Heart left ventricle (tissue), 16 donors: Measurements from ENCODE around the gene NSG2. TPM values are rescaled to one million over a fixed set of nuclear protein-coding genes. Genes with fewer than 3 reads are reported as not detected.

Source experiments
- ATAC-seq, 4 donors: fragments of 200-7000 bp; cut with Tn5 transposase; one replicate each; pipeline ENCODE4 v1.9.1; 2020 to 2022; ENCODE audit warnings: moderate library complexity in 4 of 4, mild to moderate bottlenecking in 3 of 4, moderate number of reproducible peaks in 1 of 4
- DNase-seq, 5 donors: peaks; one replicate each; pipeline ENCODE4 v3.0.0-alpha.2; 2020
- H3K27ac ChIP-seq, 12 donors: fragments of 200-600 bp; sonication (generic) in 4 of 12; one replicate each; pipeline versions ENCODE4 v1.5.0 to v1.8.0; 2016 to 2022; ENCODE audit warnings: mild to moderate bottlenecking in 2 of 12
- H3K27me3 ChIP-seq, 9 donors: fragments of 200-600 bp; sonication (generic) in 2 of 9; one replicate each; pipeline versions ENCODE4 v1.5.1 to v1.8.0; 2016 to 2022; ENCODE audit warnings: mild to moderate bottlenecking in 3 of 9
- H3K36me3 ChIP-seq, 9 donors: fragments of 200-600 bp; sonication (generic) in 2 of 9; one replicate each; pipeline versions ENCODE4 v1.5.0 to v1.8.0; 2018 to 2022; ENCODE audit warnings: mild to moderate bottlenecking in 2 of 9
- H3K4me1 ChIP-seq, 12 donors: fragments of 200-600 bp; sonication (generic) in 4 of 12; one replicate each; pipeline versions ENCODE4 v1.5.0 to v1.8.0; 2016 to 2022; ENCODE audit warnings: mild to moderate bottlenecking in 3 of 12
- H3K4me3 ChIP-seq, 12 donors: fragments of 200-600 bp; sonication (generic) in 4 of 12; one replicate each; pipeline versions ENCODE4 v1.5.0 to v1.8.0; 2017 to 2022; ENCODE audit warnings: mild to moderate bottlenecking in 9 of 12, moderate library complexity in 4 of 12
- H3K9me3 ChIP-seq, 12 donors: fragments of 200-600 bp; sonication (generic) in 4 of 12; one replicate each; pipeline versions ENCODE4 v1.5.0 to v1.8.0; 2016 to 2022; ENCODE audit warnings: mild to moderate bottlenecking in 1 of 12
- POLR2A ChIP-seq, 2 donors: fragments of 450-650 bp; IDR thresholded peaks; one replicate each; pipeline ENCODE4 v1.6.1; 2017; ENCODE audit warnings: antibody characterized with exemption in 2 of 2, mild to moderate bottlenecking in 2 of 2, moderate library complexity in 2 of 2
- WGBS, 4 donors: extraction: QIAGEN DNeasy Blood & Tissue Kit in 2 of 4; methylation state at CpG; one replicate each; pipeline versions ENCODE4 v1.1.5 to v1.1.7; 2013 to 2018; 5-methylcytosine and 5-hydroxymethylcytosine counted together
- intact Hi-C, 10 donors: fragments of 100-400 bp; cut with DNase I; formaldehyde crosslinking; loops; one replicate each; pipeline versions ENCODE4 v1.11.1 to v1.14.2; 2022
- polyA plus RNA-seq, 2 donors: library from polyadenylated mRNA; stranded (reverse); fragments of 200-250 nt; gene quantifications; one replicate each; pipeline ENCODE4 v1.2.3, GENCODE V29; 2013
- total RNA-seq, 9 donors: library from RNA; depleted of rRNA in 2 of 9; stranded (reverse); fragments of >200 nt in 2 of 9; fragmentation: NEBNext Ultra II Directional in 3 of 9; extraction: Animal tissue kit (Norgen Biotek cat#: 25700) in 3 of 9; gene quantifications; one replicate each; pipeline versions ENCODE4 v1.1.0 to v1.2.4, GENCODE V29; 2016 to 2023
- TF ChIP-seq, protein P1 (sequence below), 12 donors: fragments of 200-600 bp; sonication (generic) in 4 of 12; IDR thresholded peaks; one replicate each; pipeline versions ENCODE4 v1.5.0 to v1.8.0; 2018 to 2022; ENCODE audit warnings: antibody characterized with exemption in 12 of 12, mild to moderate bottlenecking in 5 of 12
- donor health status: ischemic (EF 13 %, LVEDD 7.1; RV severe dilation, severe dysfunction).
- donor health status: healthy with polysubstance abuse.
- donor health status: DM: no; HTN: yes; CAD: no.
- donor health status: DM: no; HTN: no; CAD: no.
- donor health status: ischemic (EF 25% LVEDD 6.9; RV normal size, moderate dysfunction).
- donor health status: ischemic (EF 25% LVEDD 5.7; RV mildly dilated, moderate dysfunction).
- donor health status: healthy.
- donor health status: DM: yes; HTN: yes; CAD: no.
- donor health status: ischemic (EF 35%, LVEDD 5.7; RV mildly dilated, moderate dysfunction).
- donor health status: nonischemic (EF 11% LVEDD 7.7; RV severe dilation, severe dysfunction).
- donor health status: DM: yes; HTN: yes; CAD: no.
- donor health status: PGD.
- donor health status: ischemic (EF 29% LVEDD 5.4; RV normal size, mild dysfunction).
- donor health status: nonischemic (EF 23%, LVEDD 6.1; RV moderate dilation, normal function).

Gene NSG2
- total and polyA plus RNA-seq, 11 donors = 0.30 to 1.7 (median 0.44) TPM; not detected in 4

GRCh38 chr5:174155281-174155680 lies 109.8 kb downstream of the NSG2 start:
- no peak for ATAC-seq
- intact Hi-C loops = no loop called here

GRCh38 chr5:174155706-174156105 lies 110.2 kb downstream of the NSG2 start:
- intact Hi-C loops = no loop called here
- DNase-seq = no peak
- no peaks in the 10 kb centered on the region for H3K4me1 ChIP-seq

More at GRCh38 chr5:174155281-174155680, 109.8 kb downstream of the NSG2 start:
- no peak overlapping the region for H3K4me3 ChIP-seq
- no peak for DNase-seq
- peaks cover 0 to 23% (median 11%) of the 10 kb centered on the region in 12 donors for H3K9me3 ChIP-seq
- no peak overlapping the region for H3K27ac ChIP-seq
- H3K27me3 ChIP-seq = peaks cover 0 to 3% (median 0%) of the 10 kb centered on the region in 9 donors
- H3K36me3 ChIP-seq = no peaks in the 10 kb centered on the region
- TF ChIP-seq POLR2A (IDR thresholded peaks at IDR 0.05) = no peak
- TF ChIP-seq, protein P1, sequence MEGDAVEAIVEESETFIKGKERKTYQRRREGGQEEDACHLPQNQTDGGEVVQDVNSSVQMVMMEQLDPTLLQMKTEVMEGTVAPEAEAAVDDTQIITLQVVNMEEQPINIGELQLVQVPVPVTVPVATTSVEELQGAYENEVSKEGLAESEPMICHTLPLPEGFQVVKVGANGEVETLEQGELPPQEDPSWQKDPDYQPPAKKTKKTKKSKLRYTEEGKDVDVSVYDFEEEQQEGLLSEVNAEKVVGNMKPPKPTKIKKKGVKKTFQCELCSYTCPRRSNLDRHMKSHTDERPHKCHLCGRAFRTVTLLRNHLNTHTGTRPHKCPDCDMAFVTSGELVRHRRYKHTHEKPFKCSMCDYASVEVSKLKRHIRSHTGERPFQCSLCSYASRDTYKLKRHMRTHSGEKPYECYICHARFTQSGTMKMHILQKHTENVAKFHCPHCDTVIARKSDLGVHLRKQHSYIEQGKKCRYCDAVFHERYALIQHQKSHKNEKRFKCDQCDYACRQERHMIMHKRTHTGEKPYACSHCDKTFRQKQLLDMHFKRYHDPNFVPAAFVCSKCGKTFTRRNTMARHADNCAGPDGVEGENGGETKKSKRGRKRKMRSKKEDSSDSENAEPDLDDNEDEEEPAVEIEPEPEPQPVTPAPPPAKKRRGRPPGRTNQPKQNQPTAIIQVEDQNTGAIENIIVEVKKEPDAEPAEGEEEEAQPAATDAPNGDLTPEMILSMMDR (IDR thresholded peaks at IDR 0.05) = no peak
- H3K4me1 ChIP-seq = no peaks in the 10 kb centered on the region
- 62 to 93% (median 76%) methylated on average over 1 of the region's 1 CpG for WGBS, 4 donors

DNA sequence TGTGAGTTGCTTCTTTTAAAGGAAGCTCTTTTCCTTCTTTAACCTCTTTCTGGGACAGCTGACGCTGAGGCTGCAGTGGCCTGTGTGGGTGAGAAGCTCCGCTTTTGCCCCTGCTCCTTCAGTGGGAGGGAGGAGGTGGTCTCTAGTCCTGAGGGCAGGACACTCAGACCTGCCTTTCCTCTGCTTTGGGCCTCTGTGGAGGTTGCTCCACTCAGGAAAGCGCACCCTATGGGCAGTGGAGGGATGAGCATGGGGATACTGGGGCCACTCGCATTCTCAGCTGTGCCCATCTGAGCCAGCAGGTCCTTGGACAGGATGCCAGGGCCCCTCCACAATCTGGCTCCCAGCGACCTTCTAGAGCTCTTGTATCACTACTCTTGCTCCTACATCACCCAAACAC lies 111.5 kb downstream of the NSG2 start:
- Histone ChIP-seq H3K9me3 (peaks cover 0 to 23% (median 11%) of the 10 kb centered on the region in 12 donors), H3K36me3 (no peaks in the 10 kb centered on the region), H3K27me3 (peaks cover 0 to 3% (median 0%) of the 10 kb centered on the region in 9 donors), H3K4me1 (no peaks in the 10 kb centered on the region), H3K4me3 (no peak overlapping the region), H3K27ac (no peak overlapping the region)
- intact Hi-C loops = no loop called here
- no peak for DNase-seq
- no peak for ATAC-seq
- TF ChIP-seq POLR2A (IDR thresholded peaks at IDR 0.05) = no peak
- TF ChIP-seq, protein P1 (IDR thresholded peaks at IDR 0.05) = no peak
- WGBS, 4 donors = 75 to 88% (median 79%) methylated on average over 5 of the region's 5 CpGs

More at GRCh38 chr5:174155706-174156105, 110.2 kb downstream of the NSG2 start:
- Histone ChIP-seq H3K27ac (no peak overlapping the region), H3K36me3 (no peaks in the 10 kb centered on the region), H3K4me3 (no peak overlapping the region), H3K9me3 (peaks cover 0 to 23% (median 11%) of the 10 kb centered on the region in 12 donors), H3K27me3 (peaks cover 0 to 3% (median 0%) of the 10 kb centered on the region in 9 donors)
- TF ChIP-seq, protein P1 (IDR thresholded peaks at IDR 0.05) = no peak
- TF ChIP-seq POLR2A (IDR thresholded peaks at IDR 0.05) = no peak
- ATAC-seq = no peak
- 35 to 39% (median 38%) methylated on average over 3 of the region's 3 CpGs for WGBS, 4 donors

Other genes with a start within 250 kb of the NSG2 start
- gene CPEB4, start 157.4 kb upstream of the NSG2 start, total RNA-seq = 100 to 1,000 TPM; 104 to 217 (median 172) TPM
- 100 to 1,000 TPM in 1 of 2 donors, 10 to 100 TPM in 1; 28.7 to 158 TPM for gene CPEB4, start 157.4 kb upstream of the NSG2 start, polyA plus RNA-seq
- gene C5orf47, start 56.5 kb upstream of the NSG2 start, total RNA-seq = under 1 TPM in 2 of 9 donors, not detected in 7; 0.12 to 0.58 TPM
- gene C5orf47, start 56.5 kb upstream of the NSG2 start, polyA plus RNA-seq = under 1 TPM; 0.15 TPM